Activated T-cell treated with anti-CD3 and anti-CD28 coated beads, Interleukin-2, amount 50 U/mL, for 48 hours (primary cell): ENCODE measurements around the gene SPATA45.
"Not testable (repeated sequence)": the region's sequence is repeated elsewhere in the genome, so short reads cannot be mapped to it uniquely, and the experiment has no call there.

Experiments
- DNase-seq, 2 experiments: peaks; one replicate each; pipeline ENCODE4 v3.0.0-alpha.2; 2020

The SPATA45 gene

GRCh38 chr1:212847549-212847948, at the start of gene SPATA45:
TSS of gene SPATA45 (minus strand) at chr1:212847649. CDS start at chr1:212836149, 11,500 bp downstream.
- no peak for DNase-seq

- no peak for DNase-seq
These were observed 44.7 kb upstream of the SPATA45 start for GRCh38 chr1:212892108-212892507.

- no peak for DNase-seq
These were observed 37.1 kb upstream of the SPATA45 start for GRCh38 chr1:212884592-212884991.

GRCh38 chr1:212879947-212880690, 32.7 kb upstream of the SPATA45 start:
- DNase-seq = no peak

GRCh38 chr1:212878418-212878817, 31.0 kb upstream of the SPATA45 start:
- no peak for DNase-seq

GRCh38 chr1:212873518-212873917, 26.1 kb upstream of the SPATA45 start:
- no peak for DNase-seq

- DNase-seq = no peak
These were observed 24.5 kb upstream of the SPATA45 start for GRCh38 chr1:212871976-212872375.

- DNase-seq = no peak
These were observed 19.7 kb upstream of the SPATA45 start for GRCh38 chr1:212867192-212867591.

GRCh38 chr1:212864201-212864600, 16.8 kb upstream of the SPATA45 start:
- DNase-seq = no peak

- DNase-seq = not testable (repeated sequence)
These were observed 15.9 kb upstream of the SPATA45 start for GRCh38 chr1:212863345-212863744.

GRCh38 chr1:212862111-212862690, 14.8 kb upstream of the SPATA45 start:
- DNase-seq = no peak

GRCh38 chr1:212860713-212861581, 13.5 kb upstream of the SPATA45 start:
- no peak for DNase-seq

- DNase-seq = peak in 1 of 2 experiments; percentile 50
These were observed 11.2 kb upstream of the SPATA45 start for GRCh38 chr1:212858461-212859265.

GRCh38 chr1:212857992-212858460, 10.6 kb upstream of the SPATA45 start, which contains the start of gene FLVCR1:
TSS of gene FLVCR1 (plus strand) at chr1:212858275. CDS start at chr1:212858453, 178 bp downstream.
- peak; percentile 97 for DNase-seq

- DNase-seq = no peak
These were observed 9.3 kb upstream of the SPATA45 start for GRCh38 chr1:212856755-212857154.

- DNase-seq = no peak
These were observed 6.2 kb upstream of the SPATA45 start for GRCh38 chr1:212853658-212854057.

- no peak for DNase-seq
These were observed 4.7 kb upstream of the SPATA45 start for GRCh38 chr1:212852105-212852688.

GRCh38 chr1:212844521-212844920, 2.9 kb downstream of the SPATA45 start:
- DNase-seq = not testable (repeated sequence)

GRCh38 chr1:212838145-212838544, 9.3 kb downstream of the SPATA45 start:
- DNase-seq = no peak

GRCh38 chr1:212833211-212834207, 13.9 kb downstream of the SPATA45 start:
- DNase-seq = peak in 1 of 2 experiments; percentile 21

GRCh38 chr1:212828395-212828794, 19.1 kb downstream of the SPATA45 start:
- no peak for DNase-seq
